GM21381 (cell line): Measurements from ENCODE around the gene OPRL1.
"Not testable (repeated sequence)": the region's sequence is repeated elsewhere in the genome, so short reads cannot be mapped to it uniquely, and the experiment has no call there.

ENCODE experiments used
- ATAC-seq: cut with Tn5 transposase; IDR thresholded peaks from one replicate; pipeline ENCODE4 v1.9.1; 2021; ENCODE audit warnings: mild to moderate bottlenecking, moderate library complexity; ENCODE audit not compliant: unreplicated experiment

OPRL1 gene

GRCh38 chr20:64083378-64083803, 3.5 kb downstream of the OPRL1 start:
- ATAC-seq: no peak

- ATAC-seq: no peak
Measured at GRCh38 chr20:64083804-64084684, 4.2 kb downstream of the OPRL1 start, which contains the start of gene LKAAEAR1. Gene LKAAEAR1, minus strand, starts transcription at chr20:64084398. Its CDS starts 179 bp downstream, at chr20:64084219.

- no peak for ATAC-seq
Measured at GRCh38 chr20:64084685-64085152, 4.8 kb downstream of the OPRL1 start.

- no peak for ATAC-seq
Measured at GRCh38 chr20:64086801-64087200, 6.9 kb downstream of the OPRL1 start.

- ATAC-seq: not testable (repeated sequence)
Measured at GRCh38 chr20:64087226-64087825, 7.4 kb downstream of the OPRL1 start.

GRCh38 chr20:64088586-64088985, 8.7 kb downstream of the OPRL1 start:
- not testable (repeated sequence) for ATAC-seq

GRCh38 chr20:64090165-64090564, 10.3 kb downstream of the OPRL1 start:
- no peak for ATAC-seq

- no peak for ATAC-seq
Measured at GRCh38 chr20:64091340-64091739, 11.5 kb downstream of the OPRL1 start.

- ATAC-seq: no peak
Measured at GRCh38 chr20:64091770-64092169, 11.9 kb downstream of the OPRL1 start.

- no peak for ATAC-seq
Measured at GRCh38 chr20:64092258-64093012, 12.6 kb downstream of the OPRL1 start.

- ATAC-seq: no peak
Measured at GRCh38 chr20:64093013-64093503, 13.2 kb downstream of the OPRL1 start.

GRCh38 chr20:64095455-64095854, 15.6 kb downstream of the OPRL1 start:
- no peak for ATAC-seq

GRCh38 chr20:64095927-64096326, 16.0 kb downstream of the OPRL1 start:
- ATAC-seq: no peak

GRCh38 chr20:64096535-64096934, 16.7 kb downstream of the OPRL1 start:
- no peak for ATAC-seq

- ATAC-seq: no peak
Measured at GRCh38 chr20:64098471-64099013, 18.7 kb downstream of the OPRL1 start.

GRCh38 chr20:64099086-64099786, 19.4 kb downstream of the OPRL1 start:
- no peak for ATAC-seq

- no peak for ATAC-seq
Measured at GRCh38 chr20:64099880-64100565, 20.1 kb downstream of the OPRL1 start.

- no peak for ATAC-seq
Measured at GRCh38 chr20:64100566-64100888, 20.6 kb downstream of the OPRL1 start.

GRCh38 chr20:64100946-64101688, 21.2 kb downstream of the OPRL1 start:
- ATAC-seq: no peak
